HG02885 (cell line): ENCODE measurements around the gene ACTBL2.

Experiments used
- ATAC-seq: cut with Tn5 transposase; IDR thresholded peaks from one replicate; pipeline ENCODE4 v1.9.1; 2021; ENCODE audit warnings: mild to moderate bottlenecking; ENCODE audit not compliant: unreplicated experiment, poor library complexity

Gene ACTBL2

GRCh38 chr5:57452885-57453284 is 29.7 kb downstream of the ACTBL2 start:
- ATAC-seq = no peak

- ATAC-seq = no peak
Observed at GRCh38 chr5:57450991-57451876, 31.4 kb downstream of the ACTBL2 start.

- no peak for ATAC-seq
Observed at GRCh38 chr5:57448751-57449150, 33.9 kb downstream of the ACTBL2 start.

GRCh38 chr5:57448287-57448686 is 34.3 kb downstream of the ACTBL2 start:
- no peak for ATAC-seq

GRCh38 chr5:57447658-57448057 is 35.0 kb downstream of the ACTBL2 start:
- no peak for ATAC-seq

GRCh38 chr5:57446966-57447365 is 35.6 kb downstream of the ACTBL2 start:
- ATAC-seq = no peak

GRCh38 chr5:57445705-57446037 is 36.9 kb downstream of the ACTBL2 start:
- ATAC-seq = no peak

- ATAC-seq = no peak
Observed at GRCh38 chr5:57445006-57445704, 37.5 kb downstream of the ACTBL2 start.

GRCh38 chr5:57442080-57442839 is 40.4 kb downstream of the ACTBL2 start:
- ATAC-seq = peak; percentile 75

GRCh38 chr5:57441557-57441956 is 41.1 kb downstream of the ACTBL2 start:
- ATAC-seq = no peak

GRCh38 chr5:57439601-57440000 is 43.0 kb downstream of the ACTBL2 start:
- no peak for ATAC-seq

- no peak for ATAC-seq
Observed at GRCh38 chr5:57437976-57438805, 44.4 kb downstream of the ACTBL2 start.

- ATAC-seq = no peak
Observed at GRCh38 chr5:57436586-57436985, 46.0 kb downstream of the ACTBL2 start.

GRCh38 chr5:57435701-57436134 is 46.9 kb downstream of the ACTBL2 start:
- ATAC-seq = no peak

GRCh38 chr5:57434683-57435082 is 47.9 kb downstream of the ACTBL2 start:
- ATAC-seq = no peak

- no peak for ATAC-seq
Observed at GRCh38 chr5:57434227-57434640, 48.4 kb downstream of the ACTBL2 start.

GRCh38 chr5:57432876-57433275 is 49.7 kb downstream of the ACTBL2 start:
- no peak for ATAC-seq

GRCh38 chr5:57431759-57432158 is 50.9 kb downstream of the ACTBL2 start:
- ATAC-seq = no peak
